ENCODE measurements around the gene LIAS. TPM values are rescaled to one million over a fixed set of nuclear protein-coding genes. Genes with fewer than 3 reads are reported as not detected.

Gene LIAS
- total RNA-seq, 1 experiment from 2014 or later, result 23.1 TPM

DNA sequence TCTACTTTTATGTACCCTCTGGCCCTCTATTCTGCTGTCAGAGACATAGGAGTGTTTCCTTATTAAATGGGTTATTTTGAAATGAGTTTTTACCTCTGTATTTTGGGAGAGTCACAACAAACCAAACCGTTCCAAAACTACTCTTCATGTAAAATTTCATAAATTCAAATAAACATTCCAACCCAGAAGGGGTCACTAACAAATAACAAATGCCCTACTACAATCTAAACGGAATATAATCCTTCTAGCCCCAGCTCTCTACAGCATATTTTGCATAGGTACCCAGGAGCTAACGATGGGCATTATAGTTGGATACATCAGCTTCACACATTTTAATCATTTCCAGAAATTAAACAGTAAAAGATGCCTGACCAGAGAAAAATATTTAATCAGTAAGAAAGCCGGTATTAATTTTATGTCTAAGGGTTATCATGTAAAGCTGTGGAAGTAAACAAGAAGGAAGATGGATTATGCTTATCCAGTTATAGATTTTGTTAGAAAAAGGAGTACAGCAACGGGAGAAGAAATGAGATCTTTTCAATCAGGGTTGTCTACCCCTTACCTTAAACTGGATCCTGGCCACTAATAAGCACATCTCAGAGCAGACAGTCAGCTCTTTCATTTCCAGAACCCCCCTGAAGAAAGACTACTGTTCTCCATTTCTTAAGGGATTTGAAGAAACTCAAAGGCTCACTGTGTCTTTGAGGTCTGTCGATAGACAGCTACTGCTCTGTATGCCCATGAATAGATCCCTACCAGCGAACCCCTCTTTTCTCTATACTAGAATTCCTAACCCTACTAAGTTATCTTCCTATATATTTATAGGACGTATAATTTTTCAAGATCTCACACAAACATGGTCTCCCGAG lies 67.2 kb downstream of the LIAS start:
- H3K36me3 Mint-ChIP-seq, result peaks cover 27% of the 10 kb centered on the region

More for the DNA sequence above, 67.2 kb downstream of the LIAS start:
- Mint-ChIP-seq H3K9me3 (peaks cover 11% of the 10 kb centered on the region), H3K4me1 (peaks cover 22% of the 10 kb centered on the region), H3K27ac (peak overlapping the region; percentile 96), H3K27me3 (ENCODE audit: low read depth) (peaks cover 6% of the 10 kb centered on the region), H3K4me3 (peak overlapping the region; percentile 99)
- POLR2A ChIA-PET, result interaction anchor here (1.0 kb wide), 1 partner anchor 113 kb away, joined by 3 read pairs; the partner anchor contains the start of gene SMIM14
- CTCF ChIA-PET, result interaction anchor here (2.0 kb wide), 1 partner anchor 57 kb away, joined by 11 read pairs; no protein-coding TSS in a partner anchor
- ATAC-seq (no peak), DNase-seq (ENCODE audit: low spot score) (no peak)
- TF ChIP-seq TEAD4 (CRISPR knock-in tag; IDR thresholded peaks at IDR 0.05), result no peak
- TF ChIP-seq SMAD4 (CRISPR knock-in tag; IDR thresholded peaks at IDR 0.05), result no peak
- TF ChIP-seq JUN (CRISPR knock-in tag; IDR thresholded peaks at IDR 0.05), result no peak
- TF ChIP-seq EMX1 (CRISPR knock-in tag; IDR thresholded peaks at IDR 0.05), result no peak
- no peak for TF ChIP-seq ZNF263 (CRISPR knock-in tag; IDR thresholded peaks at IDR 0.05; ENCODE audit: low read depth)
- TF ChIP-seq AFF4 (CRISPR knock-in tag; IDR thresholded peaks at IDR 0.05; ENCODE audit: borderline replicate concordance), result no peak
- TF ChIP-seq, protein P1, sequence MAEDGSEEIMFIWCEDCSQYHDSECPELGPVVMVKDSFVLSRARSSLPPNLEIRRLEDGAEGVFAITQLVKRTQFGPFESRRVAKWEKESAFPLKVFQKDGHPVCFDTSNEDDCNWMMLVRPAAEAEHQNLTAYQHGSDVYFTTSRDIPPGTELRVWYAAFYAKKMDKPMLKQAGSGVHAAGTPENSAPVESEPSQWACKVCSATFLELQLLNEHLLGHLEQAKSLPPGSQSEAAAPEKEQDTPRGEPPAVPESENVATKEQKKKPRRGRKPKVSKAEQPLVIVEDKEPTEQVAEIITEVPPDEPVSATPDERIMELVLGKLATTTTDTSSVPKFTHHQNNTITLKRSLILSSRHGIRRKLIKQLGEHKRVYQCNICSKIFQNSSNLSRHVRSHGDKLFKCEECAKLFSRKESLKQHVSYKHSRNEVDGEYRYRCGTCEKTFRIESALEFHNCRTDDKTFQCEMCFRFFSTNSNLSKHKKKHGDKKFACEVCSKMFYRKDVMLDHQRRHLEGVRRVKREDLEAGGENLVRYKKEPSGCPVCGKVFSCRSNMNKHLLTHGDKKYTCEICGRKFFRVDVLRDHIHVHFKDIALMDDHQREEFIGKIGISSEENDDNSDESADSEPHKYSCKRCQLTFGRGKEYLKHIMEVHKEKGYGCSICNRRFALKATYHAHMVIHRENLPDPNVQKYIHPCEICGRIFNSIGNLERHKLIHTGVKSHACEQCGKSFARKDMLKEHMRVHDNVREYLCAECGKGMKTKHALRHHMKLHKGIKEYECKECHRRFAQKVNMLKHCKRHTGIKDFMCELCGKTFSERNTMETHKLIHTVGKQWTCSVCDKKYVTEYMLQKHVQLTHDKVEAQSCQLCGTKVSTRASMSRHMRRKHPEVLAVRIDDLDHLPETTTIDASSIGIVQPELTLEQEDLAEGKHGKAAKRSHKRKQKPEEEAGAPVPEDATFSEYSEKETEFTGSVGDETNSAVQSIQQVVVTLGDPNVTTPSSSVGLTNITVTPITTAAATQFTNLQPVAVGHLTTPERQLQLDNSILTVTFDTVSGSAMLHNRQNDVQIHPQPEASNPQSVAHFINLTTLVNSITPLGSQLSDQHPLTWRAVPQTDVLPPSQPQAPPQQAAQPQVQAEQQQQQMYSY (CRISPR knock-in tag; IDR thresholded peaks at IDR 0.05), result no peak
- no peak for TF ChIP-seq ZNF232 (CRISPR knock-in tag; IDR thresholded peaks at IDR 0.05)
- TF ChIP-seq, protein P2, sequence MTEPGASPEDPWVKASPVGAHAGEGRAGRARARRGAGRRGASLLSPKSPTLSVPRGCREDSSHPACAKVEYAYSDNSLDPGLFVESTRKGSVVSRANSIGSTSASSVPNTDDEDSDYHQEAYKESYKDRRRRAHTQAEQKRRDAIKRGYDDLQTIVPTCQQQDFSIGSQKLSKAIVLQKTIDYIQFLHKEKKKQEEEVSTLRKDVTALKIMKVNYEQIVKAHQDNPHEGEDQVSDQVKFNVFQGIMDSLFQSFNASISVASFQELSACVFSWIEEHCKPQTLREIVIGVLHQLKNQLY (CRISPR knock-in tag; IDR thresholded peaks at IDR 0.05), result no peak
- no peak for TF ChIP-seq SP1 (CRISPR knock-in tag; conservative IDR thresholded peaks at IDR 0.05)
- TF ChIP-seq ZNF416 (CRISPR knock-in tag; IDR thresholded peaks at IDR 0.05), result no peak
- TF ChIP-seq ATF6 (CRISPR knock-in tag; IDR thresholded peaks at IDR 0.05), result no peak
